GM21619 (cell line): ENCODE measurements around the gene HTT.
A peak's percentile ranks its signal among the peaks of the same experiment; 100 is the strongest.

Experiments
- ATAC-seq: cut with Tn5 transposase; IDR thresholded peaks from one replicate; pipeline ENCODE4 v1.9.1; 2021; ENCODE audit not compliant: unreplicated experiment

Gene HTT

DNA sequence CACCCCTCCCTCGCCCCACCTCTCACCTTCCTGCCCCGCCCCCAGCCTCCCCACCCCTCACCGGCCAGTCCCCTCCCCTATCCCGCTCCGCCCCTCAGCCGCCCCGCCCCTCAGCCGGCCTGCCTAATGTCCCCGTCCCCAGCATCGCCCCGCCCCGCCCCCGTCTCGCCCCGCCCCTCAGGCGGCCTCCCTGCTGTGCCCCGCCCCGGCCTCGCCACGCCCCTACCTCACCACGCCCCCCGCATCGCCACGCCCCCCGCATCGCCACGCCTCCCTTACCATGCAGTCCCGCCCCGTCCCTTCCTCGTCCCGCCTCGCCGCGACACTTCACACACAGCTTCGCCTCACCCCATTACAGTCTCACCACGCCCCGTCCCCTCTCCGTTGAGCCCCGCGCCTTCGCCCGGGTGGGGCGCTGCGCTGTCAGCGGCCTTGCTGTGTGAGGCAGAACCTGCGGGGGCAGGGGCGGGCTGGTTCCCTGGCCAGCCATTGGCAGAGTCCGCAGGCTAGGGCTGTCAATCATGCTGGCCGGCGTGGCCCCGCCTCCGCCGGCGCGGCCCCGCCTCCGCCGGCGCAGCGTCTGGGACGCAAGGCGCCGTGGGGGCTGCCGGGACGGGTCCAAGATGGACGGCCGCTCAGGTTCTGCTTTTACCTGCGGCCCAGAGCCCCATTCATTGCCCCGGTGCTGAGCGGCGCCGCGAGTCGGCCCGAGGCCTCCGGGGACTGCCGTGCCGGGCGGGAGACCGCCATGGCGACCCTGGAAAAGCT is at the start of gene HTT, which contains the start of gene HTT-AS:
Gene HTT, plus strand, starts transcription at position 604 of the 768 bp plus-strand sequence. Its CDS starts 145 bp downstream, at position 749.
Gene HTT-AS, minus strand, starts transcription at position 461 of the 768 bp plus-strand sequence.
- ATAC-seq, result peak; percentile 69

DNA sequence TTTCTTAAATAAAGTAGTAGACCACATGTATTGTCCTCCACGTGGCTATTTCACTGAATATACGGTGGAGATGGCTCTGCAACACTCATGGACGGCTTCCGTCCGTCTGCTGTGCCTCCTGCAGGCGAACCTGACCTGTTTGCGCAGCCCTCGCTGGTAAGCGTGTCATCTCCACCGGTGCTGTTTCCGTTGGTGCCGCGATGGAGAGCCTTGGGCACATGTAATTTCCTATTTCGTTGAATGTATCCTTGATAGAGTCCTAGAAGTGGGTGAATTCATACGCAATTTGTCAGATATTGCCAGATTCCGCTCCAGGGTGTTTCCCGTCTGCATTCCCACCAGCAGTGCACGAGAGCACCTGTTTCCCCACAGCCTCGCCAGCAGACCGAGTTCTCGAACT is 48.6 kb upstream of the HTT start:
- ATAC-seq, result no peak

DNA sequence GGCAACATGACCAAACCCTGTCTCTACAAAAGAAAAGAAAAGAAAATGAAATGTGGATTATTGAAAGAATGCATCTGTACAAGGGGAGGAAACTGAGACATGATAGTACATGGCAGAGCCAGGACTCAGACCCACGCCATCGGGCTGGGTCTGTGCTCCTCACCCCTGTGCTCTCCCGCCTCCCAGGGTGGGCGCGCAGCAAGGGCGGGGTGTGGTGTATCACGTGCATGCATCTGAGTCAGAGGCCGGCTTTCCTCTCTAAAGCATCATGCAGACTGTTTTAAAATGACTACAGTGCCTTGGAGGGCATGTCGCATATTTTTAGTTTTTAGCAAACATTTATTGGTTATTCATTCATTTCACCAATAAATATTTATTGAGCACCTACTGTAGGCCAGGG is 47.9 kb upstream of the HTT start:
- ATAC-seq, result no peak

DNA sequence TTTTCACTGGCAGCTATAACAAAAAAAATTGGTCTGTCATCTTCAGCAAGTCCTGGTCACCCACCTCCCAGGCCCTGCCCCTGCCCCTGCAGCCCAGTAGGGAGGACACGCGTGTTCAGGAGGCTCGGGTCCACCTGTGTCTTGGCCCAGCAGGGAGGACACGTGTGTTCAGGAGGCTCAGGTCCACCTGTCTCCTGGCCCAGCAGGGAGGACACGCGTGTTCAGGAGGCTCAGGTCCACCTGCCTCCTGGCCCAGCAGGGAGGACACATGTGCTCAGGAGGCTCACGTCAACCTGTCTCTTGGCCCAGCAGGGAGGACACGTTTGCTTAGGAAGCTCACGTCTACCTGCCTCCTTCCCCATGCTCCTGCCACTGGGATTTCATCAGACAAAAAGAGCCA is 45.0 kb upstream of the HTT start:
- no peak for ATAC-seq

DNA sequence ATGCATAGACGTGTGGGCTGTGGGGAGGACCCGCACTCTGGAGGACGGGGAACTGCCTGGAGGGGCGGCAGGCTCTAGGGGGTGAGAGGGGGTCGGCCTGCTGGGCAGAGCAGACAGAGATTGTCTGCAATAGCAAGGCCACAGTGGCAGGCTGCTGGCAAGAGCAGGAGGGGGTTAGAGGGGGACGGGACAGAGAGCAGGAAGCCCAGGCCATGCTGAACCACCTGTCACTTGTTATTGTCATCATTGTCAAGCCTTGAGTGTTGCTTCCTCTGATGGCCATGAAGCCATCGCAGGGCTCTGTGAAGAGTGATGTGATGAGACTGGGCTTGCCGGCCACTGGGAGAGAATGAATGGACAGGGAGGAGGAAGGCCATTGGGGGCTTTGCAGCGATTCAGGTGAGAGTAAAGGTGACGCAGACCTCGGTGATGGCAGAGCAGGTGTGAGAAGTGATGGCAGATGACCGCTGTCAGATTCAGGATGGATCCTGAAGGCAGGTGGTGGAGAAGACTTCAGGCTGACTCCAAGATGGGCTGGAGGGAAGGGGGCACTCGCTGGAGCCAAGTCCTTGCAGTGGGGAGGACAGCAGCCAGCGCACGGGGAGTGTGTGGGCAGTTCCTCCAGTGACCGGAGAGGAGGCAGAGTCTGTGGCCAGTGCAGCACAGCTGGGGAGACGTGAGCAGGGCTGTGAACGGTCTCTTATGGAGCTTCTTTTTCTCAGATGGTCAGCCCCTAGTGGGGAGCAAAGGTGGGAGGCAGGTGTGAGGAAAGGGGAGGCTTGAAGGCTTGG is 43.7 kb upstream of the HTT start:
- no peak for ATAC-seq

DNA sequence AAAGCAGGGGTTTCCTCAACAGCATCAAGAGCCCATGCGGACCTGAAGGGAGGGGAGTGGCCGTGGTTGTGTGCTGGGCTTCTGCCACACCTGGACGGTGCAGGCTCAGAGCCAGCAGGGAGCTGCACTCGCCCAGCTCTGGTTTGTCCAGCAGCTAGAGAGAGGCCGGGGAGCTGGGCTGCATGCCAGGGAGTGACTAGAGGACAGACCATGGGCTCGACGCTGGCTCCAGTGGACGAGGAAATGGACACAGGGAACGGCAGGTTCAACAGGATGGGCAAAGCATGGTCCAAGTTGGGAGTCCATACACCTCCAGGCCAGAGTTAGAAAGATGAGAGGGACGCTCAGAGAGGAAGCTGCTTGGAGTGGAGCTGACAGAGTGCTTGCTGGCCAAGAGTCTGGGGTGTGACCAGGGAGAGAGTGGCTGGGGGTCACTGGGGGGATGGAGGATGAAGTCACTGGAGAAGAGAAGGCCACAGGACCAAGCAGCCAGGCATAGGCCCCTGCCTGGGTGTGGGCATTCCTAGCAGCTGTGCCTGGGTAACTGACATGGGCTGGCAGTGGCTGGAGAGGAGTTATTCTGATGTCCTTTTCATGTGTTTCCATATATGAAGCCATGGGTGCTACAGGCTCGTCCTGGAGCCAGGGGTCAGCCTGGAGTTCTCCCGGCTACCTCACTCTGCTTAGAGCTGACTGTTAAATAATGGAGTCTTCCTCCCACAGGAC is 43.0 kb upstream of the HTT start:
- ATAC-seq, result no peak

DNA sequence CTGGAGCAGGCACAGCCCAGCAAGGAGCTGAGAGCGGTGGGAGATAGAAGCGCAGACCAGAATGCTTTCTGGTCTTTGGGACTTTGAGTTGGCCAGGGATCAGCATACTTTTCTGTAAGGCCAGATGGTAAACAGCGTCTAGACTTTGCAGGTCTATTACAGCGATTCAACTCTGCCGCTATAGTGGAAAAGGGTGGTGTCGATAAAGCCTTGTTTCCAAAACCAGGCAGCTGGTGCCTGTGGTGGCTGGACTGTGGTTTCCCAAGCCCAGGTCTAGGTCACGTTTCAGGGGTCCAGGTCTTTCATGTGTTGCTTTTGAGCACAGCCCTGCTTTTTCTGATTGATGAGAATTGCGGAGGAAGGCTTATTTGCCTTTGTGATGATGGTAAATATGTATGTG is 40.2 kb upstream of the HTT start:
- no peak for ATAC-seq

DNA sequence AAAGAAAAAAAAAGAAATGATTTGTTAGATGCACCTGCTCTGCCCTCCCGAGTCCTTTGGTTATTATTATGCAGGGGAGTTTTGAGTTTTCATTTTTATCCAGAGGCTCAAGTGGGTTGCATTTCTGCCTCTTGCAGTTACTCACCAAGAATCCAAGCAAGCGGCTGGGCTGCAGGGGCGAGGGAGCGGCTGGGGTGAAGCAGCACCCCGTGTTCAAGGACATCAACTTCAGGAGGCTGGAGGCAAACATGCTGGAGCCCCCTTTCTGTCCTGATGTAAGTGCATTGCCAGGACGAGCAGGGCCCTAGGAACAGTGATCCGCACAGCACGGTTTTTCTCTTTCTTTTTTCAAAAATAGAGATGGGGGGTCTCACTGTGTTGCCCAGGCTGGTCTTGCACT is 39.2 kb upstream of the HTT start:
- ATAC-seq, result no peak

DNA sequence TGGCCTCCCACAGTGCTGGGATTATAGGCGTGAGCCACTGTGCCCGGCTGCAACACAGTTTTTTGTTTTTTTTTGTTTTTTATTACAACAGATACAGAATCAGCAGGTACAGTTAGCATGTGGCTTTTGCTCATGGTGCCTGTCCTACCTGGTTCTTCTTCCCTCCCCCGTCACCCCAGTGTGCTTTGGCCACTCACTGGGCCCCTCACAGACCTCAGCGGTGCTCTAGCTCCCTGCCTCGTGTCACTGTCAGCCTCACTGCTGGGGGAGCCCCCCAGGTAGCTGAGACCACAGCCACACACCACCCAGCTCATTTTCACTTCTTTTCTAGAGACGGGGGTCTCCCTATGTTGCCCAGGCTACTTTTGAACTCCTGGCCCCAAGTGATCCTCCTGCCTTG is 38.8 kb upstream of the HTT start:
- ATAC-seq, result no peak

DNA sequence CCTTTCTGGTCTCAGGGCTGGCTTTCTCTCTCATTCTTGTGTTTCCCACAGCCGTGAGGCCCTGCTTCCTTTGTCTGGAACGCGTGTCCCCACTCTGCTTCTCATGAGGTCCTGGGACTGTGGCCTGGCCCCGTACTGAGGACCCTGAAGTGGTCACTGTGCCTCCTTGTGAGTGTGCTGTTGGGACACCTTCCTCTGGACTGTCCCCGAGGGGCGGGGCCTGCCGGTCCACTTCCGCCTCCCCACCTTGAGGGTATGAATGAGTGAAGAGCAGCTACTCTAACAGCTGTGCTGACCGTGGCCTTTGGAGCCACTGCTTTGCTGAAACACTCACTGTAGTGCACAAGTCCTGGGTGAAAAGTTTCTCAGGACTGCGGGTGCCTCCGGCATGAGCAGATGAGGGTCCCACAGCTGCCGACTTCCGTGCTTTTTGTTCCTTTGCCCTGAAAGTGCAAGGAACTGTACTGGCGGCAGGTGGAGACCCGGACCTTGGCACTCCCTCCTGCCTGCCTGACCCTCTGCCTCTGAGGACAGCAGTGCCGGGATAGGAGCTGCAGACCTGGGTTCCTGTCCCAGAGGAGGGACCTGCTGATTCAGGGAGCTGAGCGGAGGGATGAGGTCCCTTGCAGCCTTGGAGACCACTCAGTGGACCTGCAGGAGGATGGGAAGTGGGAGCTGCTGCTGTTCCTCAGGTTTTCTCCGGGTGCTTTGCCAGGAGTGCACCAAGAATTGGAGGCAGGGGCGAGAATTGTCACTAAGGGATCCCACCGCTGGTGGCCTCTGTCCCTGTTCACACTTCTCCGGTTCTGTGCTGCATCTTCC is 38.1 kb upstream of the HTT start:
- no peak for ATAC-seq

DNA sequence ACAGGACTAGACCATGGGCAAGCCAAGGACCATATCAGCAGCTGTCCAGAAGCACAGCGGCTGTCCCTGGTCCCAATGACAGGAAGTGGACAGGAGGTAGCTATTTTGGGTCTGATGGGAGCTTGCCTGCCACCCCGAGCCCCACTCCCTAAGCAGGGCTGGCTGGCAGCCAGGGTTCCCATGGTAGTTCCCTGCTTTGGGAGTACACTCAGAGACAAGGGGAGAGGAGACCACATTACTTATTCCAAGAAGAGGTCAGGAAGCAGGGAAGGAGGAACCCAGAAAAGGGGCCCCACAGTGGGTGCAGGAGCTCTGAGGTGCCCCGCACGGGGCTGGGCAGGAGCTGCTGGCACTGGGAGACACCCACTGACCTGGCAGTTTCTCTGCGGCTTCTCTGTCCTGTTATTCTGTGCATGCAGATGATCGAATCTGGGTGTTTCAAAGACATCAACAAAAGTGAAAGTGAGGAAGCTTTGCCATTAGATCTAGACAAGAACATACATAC is 36.5 kb upstream of the HTT start:
- no peak for ATAC-seq

DNA sequence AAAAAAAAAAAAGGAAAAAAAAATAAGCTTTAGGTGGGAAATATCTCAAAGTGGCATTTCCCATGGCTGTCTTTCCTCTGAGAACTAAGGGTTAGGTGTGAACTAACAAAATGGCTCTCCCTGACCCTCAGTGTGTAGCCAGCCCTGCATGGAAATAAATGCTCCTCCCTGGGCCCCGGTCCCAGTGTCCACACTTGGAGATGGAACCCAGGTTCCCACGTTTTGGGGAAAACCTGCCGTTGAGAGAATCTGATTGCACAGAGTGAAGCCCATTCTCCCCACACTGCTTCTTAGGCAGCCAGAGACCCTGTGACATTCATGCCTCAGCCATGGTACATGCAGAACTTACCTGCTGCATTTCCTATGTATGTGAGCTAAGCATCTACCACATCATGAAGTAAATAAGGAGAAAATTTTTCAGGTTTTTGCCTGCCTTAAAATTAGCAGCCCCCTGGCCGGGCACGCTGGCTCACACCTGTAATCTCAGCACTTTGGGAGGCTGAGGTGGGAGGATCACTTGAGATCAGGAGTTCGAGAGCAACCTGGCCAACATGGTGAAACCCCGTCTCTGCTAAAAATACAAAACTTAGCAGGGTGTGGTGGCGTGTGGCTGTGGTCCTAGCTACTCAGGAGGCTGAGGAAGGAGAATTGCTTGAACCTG is 34.6 kb upstream of the HTT start:
- no peak for ATAC-seq

DNA sequence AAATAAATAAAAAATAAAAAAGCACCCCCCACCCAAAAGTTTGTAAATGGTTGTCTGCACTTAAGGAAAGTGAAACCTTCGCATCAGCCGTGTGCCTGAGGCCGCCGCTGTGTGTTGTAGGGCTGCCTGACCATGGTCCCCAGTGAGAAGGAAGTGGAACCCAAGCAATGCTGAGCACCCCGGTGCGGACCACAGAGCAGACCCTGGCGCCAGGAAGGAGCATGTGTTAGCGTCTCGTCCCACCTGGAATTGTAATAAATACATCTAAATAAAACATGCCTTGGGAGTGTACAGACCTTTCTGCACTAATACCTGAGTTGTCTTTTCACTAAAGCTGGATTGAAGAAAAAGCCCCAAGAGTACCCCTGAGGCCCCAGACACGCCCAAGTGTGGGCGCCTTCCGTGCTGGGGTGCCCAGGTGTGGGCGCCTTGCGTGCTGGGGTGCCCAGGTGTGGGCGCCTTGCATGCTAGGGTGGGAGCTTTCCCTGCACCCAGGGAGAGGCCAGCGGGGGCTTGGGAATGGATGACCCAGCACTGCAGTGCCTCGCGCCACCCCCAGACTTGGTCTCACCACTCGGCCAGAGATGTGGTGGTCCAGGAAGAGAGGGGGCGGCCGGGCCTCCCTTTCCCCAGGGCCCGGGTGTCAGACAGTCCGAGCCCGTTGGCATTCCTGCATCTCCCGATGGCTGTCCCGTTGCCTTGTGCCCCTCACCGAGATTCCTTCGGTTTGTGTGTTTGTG is 33.9 kb upstream of the HTT start:
- ATAC-seq, result peak; percentile 39

DNA sequence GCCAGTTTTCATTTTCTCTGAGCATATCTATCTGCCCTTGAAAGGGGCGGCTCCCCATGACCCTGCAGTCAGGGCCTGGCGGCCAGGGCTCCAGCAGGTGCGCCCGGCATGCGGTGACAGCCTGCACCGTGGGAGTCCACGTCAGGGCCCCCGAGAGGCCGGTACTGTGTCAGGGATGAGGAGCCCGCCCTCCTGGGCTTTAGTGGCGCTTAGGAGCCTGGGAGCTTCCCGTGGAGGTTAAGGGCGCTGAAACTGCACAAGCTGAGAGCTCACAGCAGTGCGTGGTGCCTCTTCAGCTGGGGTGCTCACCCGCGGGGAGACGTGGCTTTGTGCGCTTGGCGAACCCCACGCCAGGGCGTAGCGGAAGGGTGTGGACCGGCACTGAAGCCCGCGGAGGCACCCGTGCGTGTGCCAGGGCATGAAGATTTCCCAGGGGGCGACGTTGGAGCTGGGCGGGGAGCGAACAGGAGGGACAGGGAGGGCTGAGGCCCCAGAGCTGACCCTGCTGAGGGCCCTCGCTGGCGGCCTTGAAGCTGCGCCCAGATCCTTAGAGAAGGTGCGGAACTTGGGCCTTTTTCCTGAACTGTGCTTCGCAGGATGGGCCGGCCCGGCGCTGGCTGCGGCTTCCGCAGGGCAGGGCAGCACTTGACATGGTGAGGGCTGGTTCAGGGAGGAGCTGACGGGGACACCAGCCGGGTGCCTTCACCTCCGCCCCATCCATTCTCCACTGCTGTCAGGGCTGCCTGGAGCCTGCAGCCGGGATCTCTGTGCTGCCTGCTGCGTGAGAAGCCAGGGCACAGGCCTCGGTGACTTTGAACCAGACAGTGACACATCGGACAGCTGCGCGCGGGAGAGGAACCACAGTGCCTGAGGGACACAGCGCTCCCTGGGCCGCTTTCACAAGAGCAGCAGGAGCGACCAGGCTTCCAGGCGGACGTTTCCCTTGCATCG is 33.0 kb upstream of the HTT start:
- ATAC-seq, result peak; percentile 31

DNA sequence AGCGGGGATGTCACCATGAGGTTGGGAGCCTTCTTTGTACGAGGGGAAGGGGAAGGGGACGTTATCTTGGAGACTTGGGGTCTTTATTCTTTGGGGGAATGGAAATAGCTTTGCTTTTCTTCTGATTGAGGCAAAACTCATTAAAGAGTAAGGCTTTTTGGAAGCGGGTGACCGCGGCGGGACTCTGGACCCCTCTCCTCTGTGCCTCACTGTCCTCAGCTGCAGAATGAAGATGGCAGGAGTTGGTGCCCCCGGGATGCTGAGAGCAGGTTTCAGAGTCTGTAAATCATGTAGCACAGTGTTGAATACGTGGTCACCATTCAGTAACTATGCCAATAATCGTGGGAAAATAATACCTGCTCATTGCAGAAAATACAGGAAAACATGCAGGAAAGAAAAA is 32.3 kb upstream of the HTT start:
- no peak for ATAC-seq

DNA sequence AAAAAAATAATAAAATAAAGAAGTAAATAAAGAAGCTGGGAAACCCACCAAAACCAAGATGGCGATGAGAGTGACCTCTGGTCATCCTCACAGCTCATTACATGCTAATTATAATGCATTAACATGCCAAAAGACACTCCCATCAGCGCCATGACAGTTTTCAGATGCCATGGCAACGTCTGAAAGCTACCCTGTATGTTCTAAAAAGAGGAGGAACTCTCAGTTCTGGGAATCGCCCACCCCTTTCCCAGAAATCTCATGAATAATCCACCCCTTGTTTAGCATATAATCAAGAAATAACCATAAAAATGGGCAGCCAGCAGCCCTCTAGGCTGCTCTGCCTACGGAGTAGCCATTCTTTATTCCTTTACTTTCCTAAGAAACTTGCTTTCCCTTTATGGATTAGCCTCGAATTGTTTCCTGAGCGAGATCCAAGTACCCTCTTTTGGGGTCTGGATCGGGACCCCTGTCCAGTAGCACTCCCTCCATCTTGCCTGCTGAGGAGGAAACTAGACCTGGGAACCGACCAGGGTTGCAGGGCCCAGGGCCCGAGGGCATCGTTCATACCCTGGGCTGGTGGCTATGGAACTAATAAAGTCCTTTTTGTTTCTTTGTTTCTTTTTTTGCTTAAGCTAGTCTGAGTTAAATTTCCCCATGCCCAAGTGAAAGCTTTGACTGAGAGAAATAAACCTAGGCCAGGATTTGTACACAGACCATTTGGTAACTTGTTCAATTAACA is 31.0 kb upstream of the HTT start:
- ATAC-seq, result no peak
